GM21786 (cell line): ENCODE data around the gene AGPAT1.

Experiments used
- ATAC-seq: cut with Tn5 transposase; IDR thresholded peaks from one replicate; pipeline ENCODE4 v1.9.1; 2021; ENCODE audit not compliant: unreplicated experiment

The AGPAT1 gene

GRCh38 chr6:32173051-32173727 lies 2.7 kb downstream of the AGPAT1 start:
- ATAC-seq = no peak

DNA sequence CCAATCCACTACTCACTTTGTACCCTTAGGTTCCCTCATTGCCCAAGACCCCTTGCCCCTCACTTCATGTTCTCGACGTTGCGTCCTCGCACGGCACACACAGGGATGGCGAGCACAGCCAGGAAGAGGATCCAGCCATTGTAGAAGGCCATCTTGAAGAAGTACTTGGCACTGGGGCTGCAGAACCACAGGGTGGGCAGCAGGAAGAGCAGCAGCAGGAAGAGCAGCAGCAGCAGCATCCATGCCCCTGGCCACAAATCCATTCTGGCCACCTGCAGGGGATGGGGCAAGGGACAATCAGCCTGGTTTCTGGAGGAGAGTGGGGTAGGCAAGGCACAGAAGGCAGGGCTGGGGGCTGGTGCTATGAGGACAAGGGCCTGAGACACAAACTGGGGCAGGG lies 4.7 kb downstream of the AGPAT1 start:
- no peak for ATAC-seq

GRCh38 chr6:32170294-32170693 lies 5.6 kb downstream of the AGPAT1 start:
- no peak for ATAC-seq

- no peak for ATAC-seq
Observed at GRCh38 chr6:32168807-32169591, 6.9 kb downstream of the AGPAT1 start.

DNA sequence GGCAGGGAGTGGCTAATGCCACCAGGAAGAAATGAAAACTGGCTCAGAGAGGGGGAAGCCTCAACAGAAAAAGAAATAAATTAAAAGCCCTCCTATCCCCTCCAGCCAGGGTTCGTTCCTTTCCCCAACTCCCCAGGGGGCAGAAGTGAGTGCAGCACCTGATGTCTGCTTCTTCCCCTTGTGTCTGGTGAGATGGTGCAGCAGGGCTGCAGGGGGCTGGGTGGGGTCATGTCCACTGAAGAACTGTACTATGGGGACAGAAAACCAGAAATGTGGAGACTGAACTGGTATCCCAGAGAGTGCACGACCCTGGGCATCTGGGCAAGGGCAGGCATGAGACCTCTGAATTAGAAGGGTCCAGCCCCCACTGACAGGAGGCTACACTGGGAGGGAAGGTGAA lies 7.5 kb downstream of the AGPAT1 start:
- no peak for ATAC-seq

- no peak for ATAC-seq
Observed at GRCh38 chr6:32167761-32168262, 8.1 kb downstream of the AGPAT1 start.

DNA sequence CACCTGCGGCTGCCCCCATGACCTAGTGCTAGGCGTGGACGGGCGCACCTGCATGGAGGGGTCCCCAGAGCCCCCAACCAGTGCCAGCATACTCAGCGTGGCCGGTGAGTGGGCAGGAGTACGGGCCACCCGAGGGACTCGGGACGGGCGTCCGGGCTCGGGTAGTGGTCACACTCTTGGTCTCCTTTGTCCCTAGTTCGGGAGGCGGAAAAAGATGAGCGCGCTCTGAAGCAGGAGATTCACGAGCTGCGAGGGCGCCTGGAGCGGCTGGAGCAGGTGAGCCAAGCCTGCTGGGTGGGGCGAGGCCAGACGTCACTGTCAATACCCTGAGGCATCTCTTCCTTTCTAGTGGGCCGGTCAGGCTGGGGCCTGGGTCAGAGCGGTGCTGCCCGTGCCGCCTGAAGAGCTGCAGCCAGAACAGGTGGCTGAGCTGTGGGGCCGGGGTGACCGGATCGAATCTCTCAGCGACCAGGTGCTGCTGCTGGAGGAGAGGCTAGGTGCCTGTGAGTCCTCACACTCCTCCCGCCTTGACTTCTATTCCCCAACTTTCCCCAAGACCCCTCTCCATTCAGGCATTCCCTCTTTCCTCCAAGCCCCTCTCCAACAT lies 8.6 kb downstream of the AGPAT1 start:
- ATAC-seq = no peak

DNA sequence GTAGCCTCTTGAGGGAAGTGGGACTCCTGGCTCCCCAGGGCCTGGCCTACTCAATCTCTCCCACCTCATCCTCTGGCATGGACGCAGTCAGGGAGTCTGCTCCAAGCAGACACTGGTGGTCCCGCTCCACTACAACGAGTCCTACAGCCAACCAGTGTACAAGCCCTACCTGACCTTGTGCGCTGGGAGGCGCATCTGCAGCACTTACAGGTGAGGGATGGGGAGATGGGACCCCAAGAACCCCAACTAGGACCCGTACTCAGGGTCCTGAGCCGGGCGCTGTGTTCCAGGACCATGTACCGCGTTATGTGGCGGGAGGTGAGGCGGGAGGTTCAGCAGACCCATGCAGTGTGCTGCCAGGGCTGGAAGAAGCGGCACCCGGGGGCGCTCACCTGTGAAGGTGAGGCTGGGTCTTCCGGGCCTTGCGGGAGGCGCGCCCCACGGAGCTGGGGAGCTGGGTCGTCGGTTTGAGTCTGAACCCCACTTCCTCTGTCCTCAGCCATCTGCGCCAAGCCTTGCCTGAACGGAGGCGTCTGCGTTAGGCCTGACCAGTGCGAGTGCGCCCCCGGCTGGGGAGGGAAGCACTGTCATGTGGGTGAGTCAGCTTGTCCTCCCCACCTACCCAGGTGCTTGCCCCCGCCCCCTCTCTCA lies 9.3 kb downstream of the AGPAT1 start:
- no peak for ATAC-seq

- no peak for ATAC-seq
Observed at GRCh38 chr6:32164295-32164694, 11.6 kb downstream of the AGPAT1 start, which contains the start of gene EGFL8. Gene EGFL8 (plus strand): TSS chr6:32164595. CDS start chr6:32166166, 1,571 bp downstream.

DNA sequence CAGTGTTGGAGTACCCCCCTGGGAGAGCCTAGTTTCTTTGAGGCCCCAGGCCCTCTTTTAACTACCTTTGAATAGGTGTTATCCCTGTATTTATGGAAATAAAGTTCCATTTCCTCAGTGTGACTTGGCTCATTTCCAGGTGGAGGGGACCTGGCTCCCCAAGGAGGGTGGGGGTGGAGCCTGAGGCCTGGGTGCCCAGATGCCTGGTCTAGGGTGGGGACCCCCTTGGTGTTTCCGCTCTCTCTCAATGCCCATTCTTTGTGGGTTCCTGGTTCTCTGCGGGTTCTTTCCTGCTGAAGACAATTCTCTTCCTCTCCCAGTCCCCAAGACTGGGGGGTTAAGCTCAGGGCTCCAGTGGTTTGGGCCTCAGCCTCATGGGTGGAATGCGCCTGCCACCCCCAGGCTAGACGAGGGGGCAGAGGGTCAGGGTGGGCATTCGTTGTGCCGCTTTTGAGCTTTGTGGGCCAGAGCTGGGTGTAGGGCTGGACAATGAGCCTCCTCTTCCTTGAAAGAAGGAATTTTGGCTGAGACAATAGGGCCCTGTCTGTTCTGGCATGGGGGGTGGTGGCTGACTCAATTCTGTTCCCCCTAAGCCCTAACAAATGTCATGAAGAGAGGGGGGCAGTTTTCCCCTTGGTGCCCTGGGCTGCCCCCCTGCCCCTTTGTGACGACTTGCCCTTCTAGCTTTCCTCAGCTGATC lies 12.2 kb downstream of the AGPAT1 start:
- no peak for ATAC-seq

GRCh38 chr6:32158052-32158451 lies 17.8 kb downstream of the AGPAT1 start:
- ATAC-seq = no peak

GRCh38 chr6:32156891-32157290 lies 19.0 kb downstream of the AGPAT1 start:
- ATAC-seq = no peak

- ATAC-seq = no peak
Observed at GRCh38 chr6:32154514-32155161, 21.2 kb downstream of the AGPAT1 start.

DNA sequence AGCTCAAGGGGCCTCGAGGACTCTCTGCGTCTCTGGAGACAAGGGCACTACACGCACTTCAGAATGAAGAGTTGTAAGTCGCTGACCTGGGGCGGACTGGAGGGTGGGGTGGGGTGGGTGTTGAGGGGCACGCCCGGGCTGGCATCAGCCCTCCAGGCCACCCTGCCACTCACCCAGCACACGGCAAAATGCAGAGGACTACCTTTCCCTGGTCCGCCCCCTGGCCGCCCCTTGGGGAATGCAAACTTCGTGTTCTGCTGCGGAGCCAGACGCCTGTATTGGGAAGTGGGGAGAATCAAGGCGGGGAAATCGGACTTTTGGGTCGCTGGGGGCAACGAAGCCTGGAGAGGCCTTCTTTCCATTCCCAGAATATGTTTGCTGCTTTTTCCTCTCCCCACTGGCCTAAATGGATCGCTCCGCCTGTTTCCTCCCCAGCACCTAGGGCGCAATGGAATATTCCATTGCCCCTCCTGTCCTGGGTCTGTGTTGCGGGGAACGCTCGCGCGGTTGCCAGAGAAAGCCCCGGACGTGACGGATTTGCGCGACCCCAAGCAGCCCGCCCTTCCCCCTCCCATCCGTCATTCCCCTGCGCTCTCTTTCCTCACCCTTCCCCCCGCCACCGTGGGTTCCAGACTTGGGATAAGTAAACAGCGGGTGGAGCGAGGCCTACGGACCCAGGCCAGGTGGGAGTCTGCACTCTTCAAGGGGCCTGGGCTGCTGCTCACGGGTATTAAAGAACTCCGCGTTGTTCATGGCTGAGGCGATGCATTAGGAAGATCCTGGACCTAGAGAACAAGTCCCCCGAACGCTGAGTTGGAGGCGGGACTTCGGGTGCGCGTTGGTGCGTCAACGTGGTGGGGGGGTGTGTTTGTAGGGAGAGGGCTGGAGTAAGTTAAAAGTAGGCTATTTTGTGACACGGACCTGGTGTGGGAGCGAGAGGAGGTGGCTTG lies 22.0 kb downstream of the AGPAT1 start, which contains the start of gene PPT2:
Gene PPT2 (plus strand): TSS at position 578 of the 950 bp plus-strand sequence. CDS start 454 bp downstream, outside the sequence.
- ATAC-seq = no peak

- ATAC-seq = no peak
Observed at GRCh38 chr6:32152769-32153563, 22.9 kb downstream of the AGPAT1 start.

DNA sequence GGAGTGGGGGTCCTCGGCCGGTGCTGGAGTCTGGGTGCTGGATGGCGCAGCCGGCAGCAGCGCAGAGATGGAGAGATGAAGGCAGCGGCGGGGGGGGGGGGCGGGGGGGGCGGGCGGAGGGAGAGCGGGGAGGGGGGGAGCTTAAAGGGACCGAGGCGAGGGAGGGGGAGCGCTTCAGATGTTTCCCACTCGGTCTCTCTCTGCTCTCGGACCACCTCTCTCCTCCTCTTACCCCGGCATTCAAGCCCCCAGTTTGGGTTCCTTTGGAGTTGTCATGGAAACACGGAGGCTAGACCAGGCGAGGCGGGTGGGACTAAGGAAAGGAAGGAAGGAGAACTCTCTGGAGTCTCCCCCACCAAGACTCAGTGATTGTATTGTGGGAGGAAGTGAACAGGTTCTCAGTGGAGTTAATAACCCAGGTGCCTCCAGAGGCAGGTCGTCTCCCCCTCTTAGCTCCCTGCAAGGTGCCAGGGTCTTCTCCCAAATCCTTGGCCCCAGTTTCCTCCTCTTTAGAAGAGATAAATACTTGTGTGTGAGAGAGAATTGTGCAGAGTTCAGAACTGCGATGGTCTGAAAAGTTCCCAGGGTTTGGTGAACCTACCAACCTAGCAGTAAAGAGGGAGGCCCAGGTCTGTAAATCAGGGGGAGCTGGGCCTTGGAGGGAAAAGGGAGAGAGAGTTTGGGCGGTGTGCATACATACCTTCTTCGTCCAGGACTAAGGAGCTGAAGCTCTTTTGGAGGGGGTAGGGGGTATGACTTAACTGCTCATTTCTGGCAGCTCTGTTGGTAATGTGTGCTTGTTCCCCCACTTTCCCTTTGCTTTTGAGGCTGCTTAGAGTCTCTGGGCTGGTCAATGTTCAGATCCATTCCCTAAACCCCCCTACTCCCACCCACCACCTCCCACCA lies 23.8 kb downstream of the AGPAT1 start, which contains the start of gene PRRT1:
Gene PRRT1 (minus strand): TSS at position 77 of the 906 bp plus-strand sequence. CDS start 112 bp downstream, outside the sequence.
- ATAC-seq = no peak
